HepG2 (cell line): ENCODE results near the gene KCNMA1. TPM values are rescaled to one million over a fixed set of nuclear protein-coding genes. Genes with fewer than 3 reads are reported as not detected.

Experiments used
- ATAC-seq: fragments of 200-7000 bp; cut with Tn5 transposase; 3 replicates; pipeline ENCODE4 v1.9.1; 2020; ENCODE audit warnings: mild to moderate bottlenecking, moderate library complexity
- BruUV-seq: library from RNA; stranded (reverse); fragments of 400-500 nt; replicated peaks from 2 replicates; lab custom pipeline; 2021; lab: Mats Ljungman, UMichigan
- CTCF ChIA-PET: fragments of 300-600 bp; formaldehyde crosslinking; extraction: SDS; loops from one replicate; lab custom pipeline; 2021; ENCODE audit warnings: low total read pairs, inconsistent platforms, low intra/inter-chr PET ratio; lab: Yijun Ruan, JAX
- POLR2A ChIA-PET: fragments of 350-600 bp; sonication (Branson Sonifier 250); formaldehyde crosslinking; loops from one replicate; lab custom pipeline; 2020; ENCODE audit warnings: antibody characterized with exemption, inconsistent platforms; lab: Yijun Ruan, JAX
- DNase-seq: peaks from one replicate; pipeline ENCODE4 v3.0.0-alpha.2; 2015; ENCODE audit warnings: low spot score
- FAIRE-seq: peaks from 3 replicates; lab custom pipeline; 2011; peaks lifted over from hg19 to GRCh38; lab: Jason Lieb, UNC
- H2AFZ ChIP-seq: one replicate; pipeline ENCODE4 v1.6.1; 2011; ENCODE audit warnings: low read length, inconsistent platforms
- H3K27ac ChIP-seq: fragments of 300-600 bp; 3 replicates; pipeline ENCODE4 v1.8.0; 2011; ENCODE audit warnings: mixed run types, mild to moderate bottlenecking, mixed read lengths, low read length, inconsistent platforms; ENCODE audit not compliant: insufficient read depth; ENCODE audit errors: extremely low read length
- H3K27me3 ChIP-seq, 2 experiments: fragments of 200-600 bp in 1 of 2; 2 replicates in 1 of 2; 3 replicates in 1 of 2; pipeline versions ENCODE4 v1.6.0 to v1.8.0; 2011; ENCODE audit warnings: low read length in 2 of 2, mild to moderate bottlenecking in 2 of 2, moderate library complexity in 2 of 2, inconsistent platforms in 1 of 2; ENCODE audit not compliant: insufficient read depth in 2 of 2, control insufficient read depth in 1 of 2
- H3K36me3 ChIP-seq, 2 experiments: fragments of 200-600 bp in 1 of 2; replicated peaks in 1 of 2; 2 replicates in 1 of 2; 3 replicates in 1 of 2; pipeline versions ENCODE4 v1.5.1 to v1.8.0; 2011; ENCODE audit warnings: low read length in 2 of 2, inconsistent platforms in 1 of 2; ENCODE audit not compliant: insufficient read depth in 2 of 2, control insufficient read depth in 1 of 2
- H3K4me1 ChIP-seq: 2 replicates; pipeline ENCODE4 v1.5.1; 2012; ENCODE audit warnings: low read length, inconsistent platforms; ENCODE audit not compliant: insufficient read depth
- H3K4me2 ChIP-seq: 2 replicates; pipeline ENCODE4 v1.6.0; 2011; ENCODE audit warnings: low read depth, low read length, inconsistent platforms
- H3K4me3 ChIP-seq, 3 experiments: fragments of 200-600 bp in 1 of 3; sonication (generic), shearing (Covaris generic) in 1 of 3; replicated peaks in 1 of 3; 2 replicates each; pipeline ENCODE4 v1.5.1; 2011 to 2016; ENCODE audit warnings: low read length in 3 of 3, inconsistent platforms in 2 of 3, low read depth in 2 of 3, mild to moderate bottlenecking in 2 of 3, control low read depth in 1 of 3, mixed read lengths in 1 of 3; ENCODE audit not compliant: insufficient read depth in 1 of 3
- H3K79me2 ChIP-seq: one replicate; pipeline ENCODE4 v1.6.1; 2011; ENCODE audit warnings: low read length, inconsistent platforms; ENCODE audit not compliant: insufficient read depth
- H3K9ac ChIP-seq: 2 replicates; pipeline ENCODE4 v1.6.0; 2011; ENCODE audit warnings: mild to moderate bottlenecking, low read depth, low read length, inconsistent platforms; ENCODE audit not compliant: insufficient read depth
- H3K9me3 ChIP-seq: 2 replicates; pipeline ENCODE4 v1.5.1; 2012; ENCODE audit warnings: mild to moderate bottlenecking, low read length
- H4K20me1 ChIP-seq: 2 replicates; pipeline ENCODE4 v1.6.0; 2011; ENCODE audit warnings: inconsistent platforms, mild to moderate bottlenecking, low read length, moderate library complexity; ENCODE audit not compliant: insufficient read depth
- AHDC1 ChIP-seq: sonication (generic); formaldehyde crosslinking; IDR thresholded peaks from 2 replicates; pipeline ENCODE4 v1.5.1; 2020; ENCODE audit warnings: mild to moderate bottlenecking, missing genetic modification reagents, borderline replicate concordance
- HOXA5 ChIP-seq: sonication (generic); formaldehyde crosslinking; IDR thresholded peaks from 2 replicates; pipeline ENCODE4 v1.4.0; 2020; ENCODE audit warnings: missing genetic modification reagents
- SATB2 ChIP-seq: sonication (generic); formaldehyde crosslinking; IDR thresholded peaks from 2 replicates; pipeline ENCODE4 v1.5.0; 2020; ENCODE audit warnings: missing genetic modification reagents
- TOPORS ChIP-seq: sonication (generic); formaldehyde crosslinking; IDR thresholded peaks from 2 replicates; pipeline ENCODE4 v1.8.0; 2023; ENCODE audit warnings: mild to moderate bottlenecking, missing genetic modification reagents
- ZBTB3 ChIP-seq: sonication (generic); formaldehyde crosslinking; IDR thresholded peaks from 2 replicates; pipeline ENCODE4 v1.4.0; 2020; ENCODE audit warnings: low read depth, mild to moderate bottlenecking, moderate library complexity, missing genetic modification reagents, borderline replicate concordance
- ZBTB39 ChIP-seq: sonication (generic); formaldehyde crosslinking; IDR thresholded peaks from 2 replicates; pipeline ENCODE4 v1.5.0; 2020; ENCODE audit warnings: missing genetic modification reagents
- ZFP41 ChIP-seq: sonication (generic); formaldehyde crosslinking; IDR thresholded peaks from 2 replicates; pipeline ENCODE4 v1.4.0; 2020; ENCODE audit warnings: mild to moderate bottlenecking, missing genetic modification reagents, borderline replicate concordance
- WGBS: methylation state at CpG from one replicate; pipeline ENCODE4 v1.1.6; 2017; ENCODE audit warnings: low lambda C conversion rate; 5-methylcytosine and 5-hydroxymethylcytosine counted together
- in situ Hi-C: cut with HindIII; loops from 2 replicates; pipeline ENCODE4 v1.10.0; 2017; ENCODE audit warnings: low pct_unique_long_range_greater_than_20kb; ENCODE audit not compliant: extremely low pct_ligation_motif_present
- intact Hi-C: fragments of 100-400 bp; cut with micrococcal nuclease; formaldehyde crosslinking; loops from one replicate; pipeline ENCODE4 v1.10.0; 2022; ENCODE audit not compliant: unreplicated experiment
- polyA plus RNA-seq, 8 experiments: library from polyadenylated mRNA; depleted of rRNA in 3 of 8; stranded (reverse) in 7 of 8; unstranded in 1 of 8; fragments of >200 nt; fragmentation: Illumina TruSeq in 4 of 8; extraction: Trizol in 4 of 8; gene quantifications; 2 replicates each; pipeline versions ENCODE4 v1.2.1 to v1.2.3, GENCODE V29; 2011 to 2016; ENCODE audit warnings: low read depth in 4 of 8, missing spikeins in 1 of 8, mixed read lengths in 1 of 8; ENCODE audit not compliant: insufficient read depth in 1 of 8
- total RNA-seq, 5 experiments: library from RNA; depleted of rRNA; stranded (reverse); fragments of >200 nt; fragmentation: Illumina TruSeq; extraction: Trizol; gene quantifications; 2 replicates each; pipeline ENCODE4 v1.2.3, GENCODE V29; 2016; ENCODE audit warnings: low read depth in 1 of 5
- TF ChIP-seq, protein P1 (sequence below): sonication (generic); formaldehyde crosslinking; IDR thresholded peaks from 2 replicates; pipeline ENCODE4 v1.4.0; 2020; ENCODE audit warnings: missing genetic modification reagents, mild to moderate bottlenecking, borderline replicate concordance

KCNMA1 gene
- total and polyA plus RNA-seq, 2 of the 13 experiments (the other 11 are each of a cell fraction or from before 2014, with no cell fraction given) = 0.02 TPM; not detected in 1

GRCh38 chr10:77458986-77459590 is 178.5 kb downstream of the KCNMA1 start:
- FAIRE-seq = no peak

More at GRCh38 chr10:77458986-77459590, 178.5 kb downstream of the KCNMA1 start:
- H3K4me1 ChIP-seq = no peaks in the 10 kb centered on the region
- TF ChIP-seq, protein P1, sequence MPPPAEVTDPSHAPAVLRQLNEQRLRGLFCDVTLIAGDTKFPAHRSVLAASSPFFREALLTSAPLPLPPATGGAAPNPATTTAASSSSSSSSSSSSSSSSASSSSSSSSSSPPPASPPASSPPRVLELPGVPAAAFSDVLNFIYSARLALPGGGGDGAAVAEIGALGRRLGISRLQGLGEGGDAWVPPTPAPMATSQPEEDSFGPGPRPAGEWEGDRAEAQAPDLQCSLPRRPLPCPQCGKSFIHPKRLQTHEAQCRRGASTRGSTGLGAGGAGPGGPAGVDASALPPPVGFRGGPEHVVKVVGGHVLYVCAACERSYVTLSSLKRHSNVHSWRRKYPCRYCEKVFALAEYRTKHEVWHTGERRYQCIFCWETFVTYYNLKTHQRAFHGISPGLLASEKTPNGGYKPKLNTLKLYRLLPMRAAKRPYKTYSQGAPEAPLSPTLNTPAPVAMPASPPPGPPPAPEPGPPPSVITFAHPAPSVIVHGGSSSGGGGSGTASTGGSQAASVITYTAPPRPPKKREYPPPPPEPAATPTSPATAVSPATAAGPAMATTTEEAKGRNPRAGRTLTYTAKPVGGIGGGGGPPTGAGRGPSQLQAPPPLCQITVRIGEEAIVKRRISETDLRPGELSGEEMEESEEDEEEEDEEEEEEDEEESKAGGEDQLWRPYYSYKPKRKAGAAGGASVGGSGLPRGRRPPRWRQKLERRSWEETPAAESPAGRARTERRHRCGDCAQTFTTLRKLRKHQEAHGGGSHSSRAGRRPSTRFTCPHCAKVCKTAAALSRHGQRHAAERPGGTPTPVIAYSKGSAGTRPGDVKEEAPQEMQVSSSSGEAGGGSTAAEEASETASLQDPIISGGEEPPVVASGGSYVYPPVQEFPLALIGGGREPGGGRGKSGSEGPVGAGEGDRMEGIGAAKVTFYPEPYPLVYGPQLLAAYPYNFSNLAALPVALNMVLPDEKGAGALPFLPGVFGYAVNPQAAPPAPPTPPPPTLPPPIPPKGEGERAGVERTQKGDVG (CRISPR knock-in tag) = no peak
- TF ChIP-seq ZBTB3 (CRISPR knock-in tag) (no peak), HOXA5 (CRISPR knock-in tag) (no peak), SATB2 (CRISPR knock-in tag) (no peak), TOPORS (CRISPR knock-in tag) (no peak), ZFP41 (CRISPR knock-in tag) (no peak), ZBTB39 (CRISPR knock-in tag) (no peak), AHDC1 (no peak)
- no peak overlapping the region for H3K27ac ChIP-seq
- DNase-seq (no peak), ATAC-seq (no peak)
- H3K36me3 ChIP-seq = no peaks in the 10 kb centered on the region
- in situ Hi-C loops (no loop called here), intact Hi-C loops (no loop called here)
- H3K9me3 ChIP-seq = no peaks in the 10 kb centered on the region
- H4K20me1 ChIP-seq = no peaks in the 10 kb centered on the region
- POLR2A ChIA-PET = no interaction called here
- H3K79me2 ChIP-seq = no peaks in the 10 kb centered on the region
- no TSS peak for BruUV-seq
- no peak overlapping the region for H3K9ac ChIP-seq
- no peak overlapping the region for H2AFZ ChIP-seq
- 0% methylated on average over 2 of the region's 3 CpGs for WGBS
- CTCF ChIA-PET = no interaction called here
- H3K4me2 ChIP-seq = no peak overlapping the region
- H3K4me3 ChIP-seq = no peak overlapping the region
- 0 out of 5 replicates have a peak, but pooled peaks cover 0 to 1% of the 10 kb centered on the region in 2 experiments for H3K27me3 ChIP-seq
